NCI-H1092 (cell line): ENCODE measurements around the gene CFAP20DC.

ENCODE experiments used
- DNase-seq: peaks from one replicate; lab custom pipeline; 2025; lab: John Stamatoyannopoulos, UW

The CFAP20DC gene

GRCh38 chr3:58800032-58800431, 249.8 kb downstream of the CFAP20DC start:
- DNase-seq = no peak

- DNase-seq = no peak
These were observed 250.6 kb downstream of the CFAP20DC start for GRCh38 chr3:58799271-58799670.

GRCh38 chr3:58798312-58798711, 251.5 kb downstream of the CFAP20DC start:
- DNase-seq = no peak

- DNase-seq = no peak
These were observed 255.1 kb downstream of the CFAP20DC start for GRCh38 chr3:58794750-58795149.

GRCh38 chr3:58793938-58794337, 255.9 kb downstream of the CFAP20DC start:
- no peak for DNase-seq

- no peak for DNase-seq
These were observed 256.8 kb downstream of the CFAP20DC start for GRCh38 chr3:58792921-58793451.

GRCh38 chr3:58789385-58789784, 260.4 kb downstream of the CFAP20DC start:
- no peak for DNase-seq

GRCh38 chr3:58784888-58785287, 264.9 kb downstream of the CFAP20DC start:
- DNase-seq = no peak

- no peak for DNase-seq
These were observed 265.4 kb downstream of the CFAP20DC start for GRCh38 chr3:58784425-58784824.

GRCh38 chr3:58783845-58784244, 266.0 kb downstream of the CFAP20DC start:
- no peak for DNase-seq

GRCh38 chr3:58779934-58780333, 269.9 kb downstream of the CFAP20DC start:
- no peak for DNase-seq

- no peak for DNase-seq
These were observed 273.6 kb downstream of the CFAP20DC start for GRCh38 chr3:58776231-58776630.

GRCh38 chr3:58772462-58772861, 277.4 kb downstream of the CFAP20DC start:
- DNase-seq = no peak

GRCh38 chr3:58769065-58769464, 280.8 kb downstream of the CFAP20DC start:
- no peak for DNase-seq

GRCh38 chr3:58766587-58767282, 283.1 kb downstream of the CFAP20DC start:
- DNase-seq = no peak

GRCh38 chr3:58755150-58755549, 294.7 kb downstream of the CFAP20DC start:
- DNase-seq = no peak

- no peak for DNase-seq
These were observed 295.8 kb downstream of the CFAP20DC start for GRCh38 chr3:58754074-58754473.

GRCh38 chr3:58751882-58752567, 297.8 kb downstream of the CFAP20DC start:
- no peak for DNase-seq

- no peak for DNase-seq
These were observed 298.6 kb downstream of the CFAP20DC start for GRCh38 chr3:58751235-58751634.

GRCh38 chr3:58749948-58750347, 299.9 kb downstream of the CFAP20DC start:
- no peak for DNase-seq

GRCh38 chr3:58748024-58748423, 301.8 kb downstream of the CFAP20DC start:
- DNase-seq = no peak

- no peak for DNase-seq
These were observed 303.1 kb downstream of the CFAP20DC start for GRCh38 chr3:58746758-58747157.

GRCh38 chr3:58743296-58743695, 306.5 kb downstream of the CFAP20DC start:
- DNase-seq = no peak
